ENCODE results near the gene FAM181B. TPM values are rescaled to one million over a fixed set of nuclear protein-coding genes. Genes with fewer than 3 reads are reported as not detected.
A peak's percentile ranks its signal among the peaks of the same experiment; 100 is the strongest.

Gene FAM181B
- polyA plus RNA-seq, 2 of the 4 experiments (the other 2 are of a cell fraction), result 0.01 TPM; not detected in 1

DNA sequence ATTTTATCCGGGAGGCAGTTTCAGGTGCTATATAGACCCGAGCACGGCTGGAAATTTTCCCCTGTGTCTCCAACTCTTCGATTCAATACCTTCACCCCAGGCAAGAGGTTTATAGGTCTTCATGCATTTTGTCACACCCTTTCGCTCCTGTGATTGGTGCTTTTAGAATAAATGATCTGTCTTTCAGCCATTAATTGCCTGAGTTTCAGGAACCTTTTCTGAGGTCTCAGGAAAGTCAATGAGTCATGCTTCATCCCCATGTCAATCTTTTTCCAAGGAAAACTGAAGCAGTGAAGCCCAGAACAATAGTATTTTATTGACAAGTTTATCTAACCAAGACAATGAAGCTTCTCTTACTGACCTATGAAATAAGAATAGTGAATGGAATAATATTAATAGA lies 29.9 kb downstream of the FAM181B start (continued):
- TF ChIP-seq, protein P1, sequence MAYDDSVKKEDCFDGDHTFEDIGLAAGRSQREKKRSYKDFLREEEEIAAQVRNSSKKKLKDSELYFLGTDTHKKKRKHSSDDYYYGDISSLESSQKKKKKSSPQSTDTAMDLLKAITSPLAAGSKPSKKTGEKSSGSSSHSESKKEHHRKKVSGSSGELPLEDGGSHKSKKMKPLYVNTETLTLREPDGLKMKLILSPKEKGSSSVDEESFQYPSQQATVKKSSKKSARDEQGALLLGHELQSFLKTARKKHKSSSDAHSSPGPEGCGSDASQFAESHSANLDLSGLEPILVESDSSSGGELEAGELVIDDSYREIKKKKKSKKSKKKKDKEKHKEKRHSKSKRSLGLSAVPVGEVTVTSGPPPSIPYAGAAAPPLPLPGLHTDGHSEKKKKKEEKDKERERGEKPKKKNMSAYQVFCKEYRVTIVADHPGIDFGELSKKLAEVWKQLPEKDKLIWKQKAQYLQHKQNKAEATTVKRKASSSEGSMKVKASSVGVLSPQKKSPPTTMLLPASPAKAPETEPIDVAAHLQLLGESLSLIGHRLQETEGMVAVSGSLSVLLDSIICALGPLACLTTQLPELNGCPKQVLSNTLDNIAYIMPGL (CRISPR knock-in tag; IDR thresholded peaks at IDR 0.05; ENCODE audit: borderline replicate concordance), result no peak
- no peak for TF ChIP-seq KDM5A (IDR thresholded peaks at IDR 0.05)
- TF ChIP-seq NR3C1 (IDR thresholded peaks at IDR 0.05), result no peak

GRCh38 chr11:82703226-82703625 lies 30.4 kb downstream of the FAM181B start:
- POLR2A ChIA-PET, result no interaction called here
- no peak overlapping the region for H3K4me2 ChIP-seq
- ATAC-seq, result no peak

GRCh38 chr11:82701847-82702520 lies 31.7 kb downstream of the FAM181B start:
- ATAC-seq (peak in 1 of 2 experiments; percentile 76; a peak in 3 of 6 replicates), FAIRE-seq (no peak), DNase-seq (ENCODE audit: low read depth in 1 of 2, low spot score in 1 of 2) (peak; percentile 19 to 29)
- Histone ChIP-seq H3K27ac (no peak overlapping the region), H3K9me3 (no peaks in the 10 kb centered on the region), H3K4me1 (no peaks in the 10 kb centered on the region), H3K4me3 (no peak overlapping the region), H3K4me2 (no peak overlapping the region)
- ChIA-PET CTCF (interaction anchor here (0.6 to 4.0 kb wide), 9 partner anchors 13 to 1059 kb away, joined by 3 to 19 read pairs (median 4); no protein-coding TSS in a partner anchor), POLR2A (no interaction called here)
- TF ChIP-seq FOXS1 (CRISPR knock-in tag; IDR thresholded peaks at IDR 0.05) (no peak), SMC3 (IDR thresholded peaks at IDR 0.05) (no peak), ESRRA (IDR thresholded peaks at IDR 0.05; ENCODE audit: borderline replicate concordance, low read length) (no peak), BCL3 (IDR thresholded peaks at IDR 0.05) (no peak), NR3C1 (IDR thresholded peaks at IDR 0.05) (no peak), RAD21 (conservative IDR thresholded peaks at IDR 0.05 in 1 of 2, IDR thresholded peaks at IDR 0.05 in 1 of 2) (peak; percentile 26 to 47; a peak in 4 of 5 replicates)
- TF ChIP-seq, protein P2, sequence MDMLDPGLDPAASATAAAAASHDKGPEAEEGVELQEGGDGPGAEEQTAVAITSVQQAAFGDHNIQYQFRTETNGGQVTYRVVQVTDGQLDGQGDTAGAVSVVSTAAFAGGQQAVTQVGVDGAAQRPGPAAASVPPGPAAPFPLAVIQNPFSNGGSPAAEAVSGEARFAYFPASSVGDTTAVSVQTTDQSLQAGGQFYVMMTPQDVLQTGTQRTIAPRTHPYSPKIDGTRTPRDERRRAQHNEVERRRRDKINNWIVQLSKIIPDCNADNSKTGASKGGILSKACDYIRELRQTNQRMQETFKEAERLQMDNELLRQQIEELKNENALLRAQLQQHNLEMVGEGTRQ (IDR thresholded peaks at IDR 0.05), result no peak
- TF ChIP-seq, protein P3, sequence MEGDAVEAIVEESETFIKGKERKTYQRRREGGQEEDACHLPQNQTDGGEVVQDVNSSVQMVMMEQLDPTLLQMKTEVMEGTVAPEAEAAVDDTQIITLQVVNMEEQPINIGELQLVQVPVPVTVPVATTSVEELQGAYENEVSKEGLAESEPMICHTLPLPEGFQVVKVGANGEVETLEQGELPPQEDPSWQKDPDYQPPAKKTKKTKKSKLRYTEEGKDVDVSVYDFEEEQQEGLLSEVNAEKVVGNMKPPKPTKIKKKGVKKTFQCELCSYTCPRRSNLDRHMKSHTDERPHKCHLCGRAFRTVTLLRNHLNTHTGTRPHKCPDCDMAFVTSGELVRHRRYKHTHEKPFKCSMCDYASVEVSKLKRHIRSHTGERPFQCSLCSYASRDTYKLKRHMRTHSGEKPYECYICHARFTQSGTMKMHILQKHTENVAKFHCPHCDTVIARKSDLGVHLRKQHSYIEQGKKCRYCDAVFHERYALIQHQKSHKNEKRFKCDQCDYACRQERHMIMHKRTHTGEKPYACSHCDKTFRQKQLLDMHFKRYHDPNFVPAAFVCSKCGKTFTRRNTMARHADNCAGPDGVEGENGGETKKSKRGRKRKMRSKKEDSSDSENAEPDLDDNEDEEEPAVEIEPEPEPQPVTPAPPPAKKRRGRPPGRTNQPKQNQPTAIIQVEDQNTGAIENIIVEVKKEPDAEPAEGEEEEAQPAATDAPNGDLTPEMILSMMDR (IDR thresholded peaks at IDR 0.05), result peak; percentile 44
- WGBS (ENCODE audit: missing lambda C conversion rate), result 18% methylated on average over 7 of the region's 7 CpGs

More at GRCh38 chr11:82703226-82703625, 30.4 kb downstream of the FAM181B start:
- DNase-seq (ENCODE audit: low read depth in 1 of 2, low spot score in 1 of 2) (no peak), FAIRE-seq (no peak)
- CTCF ChIA-PET, result interaction anchor here (0.8 to 4.0 kb wide), 5 partner anchors 8 to 1013 kb away, joined by 3 to 19 read pairs (median 4); no protein-coding TSS in a partner anchor
- no peaks in the 10 kb centered on the region for H3K9me3 ChIP-seq
- no peak overlapping the region for H3K4me3 ChIP-seq
- H3K27ac ChIP-seq, result no peak overlapping the region
- WGBS (ENCODE audit: missing lambda C conversion rate), result 20% methylated on average over 2 of the region's 2 CpGs
- H3K4me1 ChIP-seq, result no peaks in the 10 kb centered on the region
- TF ChIP-seq ZC3H11A (IDR thresholded peaks at IDR 0.05) (no peak), ZSCAN20 (CRISPR knock-in tag; IDR thresholded peaks at IDR 0.05) (no peak), EHF (CRISPR knock-in tag; IDR thresholded peaks at IDR 0.05) (no peak), TFCP2L1 (CRISPR knock-in tag; IDR thresholded peaks at IDR 0.05) (no peak), CBX8 (IDR thresholded peaks at IDR 0.05) (no peak), RAD21 (conservative IDR thresholded peaks at IDR 0.05 in 1 of 2, IDR thresholded peaks at IDR 0.05 in 1 of 2) (no peak), CEBPB (IDR thresholded peaks at IDR 0.05) (no peak), CHD2 (IDR thresholded peaks at IDR 0.05; ENCODE audit: low read length, partially characterized antibody) (no peak), KDM1A (IDR thresholded peaks at IDR 0.05; ENCODE audit: low read depth) (no peak), HOXB5 (CRISPR knock-in tag; IDR thresholded peaks at IDR 0.05) (no peak), GATA3 (IDR thresholded peaks at IDR 0.05; ENCODE audit: borderline replicate concordance) (no peak), ZFP36 (IDR thresholded peaks at IDR 0.05; ENCODE audit: borderline replicate concordance, partially characterized antibody) (no peak)
- TF ChIP-seq, protein P4, sequence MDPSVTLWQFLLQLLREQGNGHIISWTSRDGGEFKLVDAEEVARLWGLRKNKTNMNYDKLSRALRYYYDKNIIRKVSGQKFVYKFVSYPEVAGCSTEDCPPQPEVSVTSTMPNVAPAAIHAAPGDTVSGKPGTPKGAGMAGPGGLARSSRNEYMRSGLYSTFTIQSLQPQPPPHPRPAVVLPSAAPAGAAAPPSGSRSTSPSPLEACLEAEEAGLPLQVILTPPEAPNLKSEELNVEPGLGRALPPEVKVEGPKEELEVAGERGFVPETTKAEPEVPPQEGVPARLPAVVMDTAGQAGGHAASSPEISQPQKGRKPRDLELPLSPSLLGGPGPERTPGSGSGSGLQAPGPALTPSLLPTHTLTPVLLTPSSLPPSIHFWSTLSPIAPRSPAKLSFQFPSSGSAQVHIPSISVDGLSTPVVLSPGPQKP (IDR thresholded peaks at IDR 0.05; ENCODE audit: low read depth, low read length), result no peak
